Renal pelvis (tissue), 4 donors: ENCODE results near the gene SLC17A5. TPM values are rescaled to one million over a fixed set of nuclear protein-coding genes. Genes with fewer than 3 reads are reported as not detected.

Experiments
- DNase-seq: peaks from one replicate; pipeline ENCODE4 v3.0.0-alpha.2; 2013
- polyA plus RNA-seq, 3 donors: library from polyadenylated mRNA; unstranded; fragments of 120-200 nt; gene quantifications; one replicate each; pipeline ENCODE4 v1.2.1, GENCODE V29; 2013; ENCODE audit not compliant: insufficient read length in 3 of 3

Gene SLC17A5
- polyA plus RNA-seq, 3 donors: 17.8 to 19.2 (median 17.9) TPM

DNA sequence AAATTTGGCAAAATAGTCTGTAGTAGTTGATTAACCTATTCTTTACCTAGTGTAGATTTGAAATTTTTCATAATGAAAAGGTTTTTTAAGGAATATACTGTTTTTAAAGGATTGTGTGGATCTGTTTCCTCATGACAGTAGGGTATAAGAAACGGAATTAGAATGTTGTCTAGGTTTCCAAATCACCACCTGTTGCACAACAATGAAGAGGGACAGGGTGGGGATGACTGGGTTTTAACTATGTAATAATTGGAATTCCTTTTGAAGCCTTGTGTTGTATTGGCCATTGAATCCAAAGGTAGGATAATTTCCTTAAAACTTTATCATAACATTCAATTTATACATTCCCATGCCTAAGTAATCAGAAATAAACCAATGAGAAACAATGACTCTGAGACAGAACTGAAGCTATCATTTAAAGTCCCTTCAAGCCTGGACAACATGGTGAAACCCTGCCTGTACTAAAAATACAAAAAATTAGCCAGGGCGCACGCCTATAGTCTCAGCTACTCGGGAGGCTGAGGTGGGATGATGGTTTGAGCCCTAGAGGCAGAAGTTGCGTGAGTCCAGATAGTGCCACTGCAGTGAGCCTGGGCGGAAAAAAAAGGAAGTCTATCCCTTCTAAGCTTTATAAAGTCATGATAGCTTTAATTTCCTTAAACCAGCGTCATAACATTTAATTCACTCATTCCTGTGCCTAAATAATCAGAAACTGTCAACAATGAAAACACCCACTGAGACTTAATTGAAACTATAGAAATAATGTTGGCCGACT, 18.3 kb upstream of the SLC17A5 start:
- DNase-seq: no peak

DNA sequence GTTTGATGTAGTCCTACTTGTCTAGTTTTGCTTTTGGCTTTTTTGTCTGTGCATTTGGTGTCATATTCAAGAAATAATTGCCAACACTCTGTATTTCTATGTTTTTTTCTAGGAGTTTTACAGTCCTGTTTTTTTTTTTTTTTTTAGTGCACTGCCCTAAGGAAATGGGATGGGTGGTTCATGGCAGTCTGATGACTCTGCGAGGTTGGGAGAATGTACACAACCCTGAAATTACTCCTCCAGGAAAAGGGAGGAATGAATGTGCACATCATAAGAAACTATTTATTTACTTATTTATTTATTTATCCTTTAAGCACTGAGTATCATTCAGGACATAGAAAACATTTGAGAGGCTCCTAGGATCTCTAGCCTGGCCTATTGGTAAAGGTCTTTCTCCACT, 15.2 kb upstream of the SLC17A5 start:
- no peak for DNase-seq

- DNase-seq: no peak
Measured at GRCh38 chr6:73667798-73668197, 14.0 kb upstream of the SLC17A5 start.

- no peak for DNase-seq
Measured at GRCh38 chr6:73666393-73666792, 12.6 kb upstream of the SLC17A5 start.

DNA sequence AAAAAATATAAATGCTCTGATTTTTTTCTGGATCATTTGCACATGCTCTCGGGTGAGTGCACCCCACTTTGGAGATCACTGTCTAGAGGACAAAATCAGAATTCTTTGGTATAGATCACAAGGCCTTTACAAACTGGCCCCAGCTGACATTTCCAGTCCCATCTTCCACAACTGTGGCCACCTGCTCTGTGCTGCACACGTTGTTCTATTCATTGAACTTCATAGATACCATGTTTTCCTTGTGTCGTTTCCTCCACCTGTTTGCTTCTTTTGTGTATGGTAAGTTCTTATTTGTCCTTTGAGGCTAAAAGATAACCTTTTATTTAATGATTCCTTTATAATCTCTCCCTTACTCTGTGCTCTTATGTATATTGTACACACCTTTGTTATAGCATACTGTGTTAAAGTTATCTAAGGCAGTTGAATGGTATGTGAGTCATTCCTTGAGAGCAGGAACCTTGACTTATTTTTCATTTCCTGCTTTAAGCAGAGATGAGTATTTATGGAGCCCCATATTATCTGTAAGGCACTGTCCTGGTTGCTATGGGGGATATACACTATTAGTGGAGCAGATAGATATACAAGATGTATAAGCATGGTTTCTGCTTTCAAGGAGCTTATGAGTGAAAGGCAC, 12.0 kb upstream of the SLC17A5 start:
- DNase-seq: no peak

DNA sequence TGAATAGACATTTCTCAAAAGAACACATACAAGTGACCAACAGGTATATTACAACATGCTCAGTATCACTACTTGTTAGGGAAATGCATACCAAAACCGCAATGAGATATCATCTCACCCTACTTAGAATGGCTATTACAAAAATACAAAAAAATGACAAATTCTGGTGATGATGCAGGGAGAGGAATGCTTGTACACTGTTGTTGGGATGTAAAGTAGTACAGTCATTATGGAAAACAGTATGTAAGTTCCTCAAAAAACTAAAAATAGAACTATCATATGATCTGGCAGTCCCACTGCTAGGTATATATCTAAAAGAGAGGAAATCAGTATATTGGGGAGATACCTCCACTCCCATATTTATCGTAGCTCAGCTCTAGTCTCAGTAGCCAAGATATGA, 10.9 kb upstream of the SLC17A5 start:
- no peak for DNase-seq

DNA sequence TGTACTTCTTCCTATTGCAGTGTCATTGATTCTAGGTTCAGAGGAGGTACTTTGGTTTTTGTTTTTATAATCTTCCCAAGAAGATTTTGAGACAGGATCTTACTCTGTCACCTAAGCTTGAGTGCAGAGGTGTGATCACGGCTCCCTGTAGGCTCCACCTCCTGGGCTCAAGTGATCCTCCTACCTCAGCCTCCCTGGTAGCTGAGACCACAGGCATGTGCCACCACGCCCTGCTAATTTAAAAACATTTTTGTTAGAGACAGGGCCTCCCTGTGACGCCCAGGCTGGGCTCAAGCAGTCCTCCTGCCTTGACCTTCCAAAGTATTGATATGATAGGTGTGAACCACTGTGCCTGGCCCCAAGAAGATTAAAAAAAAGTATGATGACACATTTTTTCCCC, 3.4 kb upstream of the SLC17A5 start:
- DNase-seq: no peak

GRCh38 chr6:73656531-73657145, 2.8 kb upstream of the SLC17A5 start:
- no peak for DNase-seq

DNA sequence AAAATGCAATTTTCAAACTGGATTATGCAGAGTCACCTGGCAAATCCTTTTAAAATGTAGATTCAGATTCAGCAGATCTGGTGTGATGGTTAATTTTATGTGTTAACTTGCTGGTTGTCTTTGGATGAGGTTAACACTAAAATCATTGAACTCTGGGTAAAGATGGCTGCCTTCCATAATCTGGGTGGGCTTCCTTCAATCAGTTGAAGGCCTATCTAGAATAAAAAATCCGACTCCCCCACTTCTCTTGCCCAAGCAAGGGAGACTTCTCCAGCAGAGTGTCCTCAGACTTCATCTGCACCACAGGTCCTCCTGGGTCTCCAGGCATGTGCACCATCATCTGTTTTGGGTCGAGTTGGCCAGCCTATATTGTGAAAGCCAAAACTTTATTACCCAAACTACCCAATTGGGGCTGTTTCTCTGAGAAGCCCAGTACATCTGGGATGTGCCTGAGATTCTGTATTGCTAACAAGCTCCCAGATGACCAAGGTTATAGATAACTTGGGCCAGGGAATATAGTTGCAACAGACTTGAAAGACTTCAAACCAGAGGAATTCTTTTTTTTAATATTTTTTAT, 1.6 kb upstream of the SLC17A5 start:
- DNase-seq: no peak

GRCh38 chr6:73652637-73653570, 888 bp downstream of the SLC17A5 start:
- DNase-seq: peak; percentile 42

GRCh38 chr6:73649783-73650182, 4.0 kb downstream of the SLC17A5 start:
- no peak for DNase-seq

DNA sequence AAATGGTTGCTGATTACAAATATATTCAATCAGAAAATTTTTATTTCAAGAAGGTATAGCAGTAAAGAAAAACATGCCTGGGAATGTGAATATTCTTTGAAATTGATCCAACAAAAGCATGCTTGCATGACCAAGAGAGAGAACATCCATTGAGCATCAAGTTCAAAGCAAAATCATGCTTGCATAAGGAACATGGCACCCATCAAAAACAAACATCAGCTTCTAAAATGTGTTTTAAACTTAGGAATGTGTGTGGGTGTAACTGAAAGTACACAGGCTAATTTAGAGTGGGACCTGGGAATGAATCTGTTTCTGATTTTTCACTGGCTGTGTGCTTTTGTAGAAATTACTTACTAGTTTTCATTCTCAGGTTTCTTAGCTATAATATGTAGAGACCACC, 5.6 kb downstream of the SLC17A5 start:
- no peak for DNase-seq

DNA sequence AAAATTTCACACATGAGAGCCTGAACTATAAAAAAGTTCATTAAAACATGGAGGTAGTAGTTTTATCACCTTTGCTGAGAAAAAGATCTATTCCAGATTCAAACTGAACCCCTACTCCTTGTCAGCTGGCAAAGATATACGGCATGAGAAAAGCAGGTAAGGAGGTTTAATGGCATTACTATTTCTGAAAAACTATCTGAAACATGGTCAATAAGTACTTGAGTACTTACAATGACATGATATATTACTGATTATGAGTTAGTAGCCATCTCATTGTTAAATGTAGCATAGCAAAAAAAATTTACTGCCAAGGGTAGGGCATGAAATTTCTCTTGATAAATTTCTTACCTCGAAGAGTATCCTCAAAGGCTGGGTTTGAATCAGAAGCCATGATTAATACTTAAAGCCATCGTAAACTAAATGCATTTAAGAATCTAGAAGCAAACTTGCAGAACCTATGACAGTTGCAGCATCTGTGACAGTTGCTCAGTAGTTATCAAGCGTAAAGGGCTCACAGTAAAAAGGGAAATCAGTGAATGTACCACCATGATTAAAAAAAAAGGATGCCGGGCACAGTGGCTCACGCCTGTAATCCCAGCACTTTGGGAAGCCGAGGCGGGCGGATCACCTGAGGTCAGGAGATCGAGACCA, 8.7 kb downstream of the SLC17A5 start:
- no peak for DNase-seq

- no peak for DNase-seq
Measured at GRCh38 chr6:73644030-73644429, 9.8 kb downstream of the SLC17A5 start.

DNA sequence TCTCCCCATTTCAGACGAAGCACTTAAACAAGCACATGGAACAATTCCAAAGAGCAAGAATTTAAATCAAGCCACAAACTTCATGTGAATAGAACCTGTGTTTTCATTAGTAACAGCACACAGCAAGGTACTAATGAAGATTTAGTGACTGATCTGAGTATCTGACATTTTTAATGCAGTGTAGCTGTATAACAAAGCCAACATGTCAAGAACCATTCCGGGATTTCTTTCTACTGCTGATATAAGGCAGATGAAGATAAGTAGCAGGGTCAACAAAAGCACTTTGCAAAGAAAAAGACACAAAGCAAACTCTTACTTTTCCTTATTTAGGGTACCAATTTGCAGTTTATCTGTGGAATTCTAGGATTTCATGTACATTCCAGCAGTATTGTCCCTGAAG, 11.3 kb downstream of the SLC17A5 start:
- DNase-seq: peak; percentile 59

DNA sequence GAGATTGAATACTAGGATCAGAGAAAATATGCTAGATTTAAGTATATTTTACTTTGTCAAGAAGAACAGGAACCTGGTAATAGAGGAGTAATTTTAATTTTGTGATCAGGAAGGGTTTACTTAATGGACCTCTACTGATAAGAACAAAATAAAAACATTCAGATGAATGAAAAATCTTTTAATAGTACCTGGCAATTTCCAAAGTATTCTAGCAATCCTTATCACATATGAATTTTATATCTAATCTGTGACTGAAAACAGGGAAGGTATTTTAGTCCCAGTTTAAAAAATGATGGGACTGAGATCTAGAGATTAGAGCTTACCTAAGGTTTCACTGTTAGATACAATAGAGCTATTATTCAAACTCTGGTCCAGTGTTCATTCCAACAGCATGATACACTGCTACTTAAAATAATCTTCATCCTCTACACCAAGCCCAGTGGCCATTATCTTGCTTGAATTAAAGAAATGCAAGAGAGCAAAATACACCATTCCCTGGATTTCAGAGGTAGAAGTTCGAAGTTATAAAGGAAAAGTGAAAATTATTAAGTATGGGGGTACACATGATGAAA, 13.5 kb downstream of the SLC17A5 start:
- no peak for DNase-seq

DNA sequence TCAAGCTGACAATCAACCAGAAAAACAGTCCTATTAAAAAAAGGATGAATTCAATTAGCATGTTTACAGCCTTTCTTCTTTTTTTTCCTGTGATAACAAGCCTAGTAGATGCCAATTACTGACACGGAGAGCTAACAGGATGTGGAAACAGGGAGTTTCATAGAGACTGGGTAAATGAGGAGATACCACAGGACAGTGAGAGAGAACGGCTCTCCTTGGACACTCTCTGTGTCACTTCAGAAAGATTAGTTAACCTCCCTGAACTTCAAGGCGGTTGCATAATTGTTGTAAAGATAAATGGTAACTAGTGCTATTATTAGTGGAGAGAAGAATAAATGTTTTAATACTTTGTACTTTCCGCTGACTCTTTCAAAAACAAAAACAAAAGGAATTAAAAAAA, 14.8 kb downstream of the SLC17A5 start:
- DNase-seq: no peak

- DNase-seq: no peak
Measured at GRCh38 chr6:73637404-73637803, 16.4 kb downstream of the SLC17A5 start.

GRCh38 chr6:73636048-73636447, 17.7 kb downstream of the SLC17A5 start:
- no peak for DNase-seq

DNA sequence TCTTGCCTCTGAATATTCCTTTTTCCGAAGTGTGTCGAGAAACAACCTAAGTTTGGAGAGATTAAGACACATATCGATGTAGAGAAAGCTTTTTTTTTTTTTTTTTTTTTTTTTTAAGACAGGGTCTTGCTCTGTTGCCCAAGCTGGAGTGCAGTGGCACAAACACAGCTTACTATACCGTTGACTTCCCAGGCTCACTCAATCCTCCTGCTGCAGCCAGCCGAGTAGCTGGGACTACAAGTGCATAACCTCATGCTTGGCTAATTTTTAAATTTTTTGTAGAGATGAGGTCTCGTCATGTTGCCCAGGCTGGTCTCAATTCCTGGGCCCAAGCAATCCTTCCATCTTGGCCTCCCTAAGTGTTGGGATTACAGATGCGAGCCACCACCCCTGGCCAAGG, 21.4 kb downstream of the SLC17A5 start:
- no peak for DNase-seq

GRCh38 chr6:73631849-73632248, 21.9 kb downstream of the SLC17A5 start:
- no peak for DNase-seq
